Endodermal cell (in vitro differentiated cells): Measurements from ENCODE around the gene EXPH5. TPM values are rescaled to one million over a fixed set of nuclear protein-coding genes. Genes with fewer than 3 reads are reported as not detected.

Experiments used
- DNase-seq: peaks from one replicate; pipeline ENCODE4 v3.0.0-alpha.2; 2017
- H3K27ac ChIP-seq: 2 replicates; pipeline ENCODE4 v1.5.1; 2013; ENCODE audit warnings: mild to moderate bottlenecking, low read depth, low read length, moderate library complexity
- H3K27me3 ChIP-seq: 2 replicates; pipeline ENCODE4 v1.6.1; 2013; ENCODE audit warnings: mild to moderate bottlenecking, low read length, moderate library complexity; ENCODE audit not compliant: insufficient read depth, control insufficient read depth, poor library complexity, severe bottlenecking
- H3K36me3 ChIP-seq: 2 replicates; pipeline ENCODE4 v1.7.0; 2013; ENCODE audit warnings: mild to moderate bottlenecking, low read length, moderate library complexity; ENCODE audit not compliant: control insufficient read depth, insufficient read depth
- H3K4me1 ChIP-seq: one replicate; pipeline ENCODE4 v1.7.0; 2013; ENCODE audit warnings: low read length; ENCODE audit not compliant: control insufficient read depth, insufficient read depth
- H3K4me3 ChIP-seq: 2 replicates; pipeline ENCODE4 v1.5.1; 2013; ENCODE audit warnings: mild to moderate bottlenecking, low read length, moderate library complexity
- H3K9ac ChIP-seq: 2 replicates; pipeline ENCODE4 v1.6.1; 2013; ENCODE audit warnings: mild to moderate bottlenecking, low read length, moderate library complexity; ENCODE audit not compliant: poor library complexity, severe bottlenecking; ENCODE audit errors: extremely low read depth
- H3K9me3 ChIP-seq: 2 replicates; pipeline ENCODE4 v1.6.1; 2013; ENCODE audit warnings: mild to moderate bottlenecking, low read length, moderate library complexity; ENCODE audit not compliant: control insufficient read depth
- H3K27ac Mint-ChIP-seq: 2 replicates; pipeline ENCODE4 v1.8.0; 2020; ENCODE audit warnings: mixed read lengths
- H3K27me3 Mint-ChIP-seq: 2 replicates; pipeline ENCODE4 v1.8.0; 2021; ENCODE audit warnings: mild to moderate bottlenecking, mixed read lengths; ENCODE audit not compliant: insufficient read depth
- H3K36me3 Mint-ChIP-seq: 2 replicates; pipeline ENCODE4 v1.8.0; 2020; ENCODE audit warnings: low read depth, mixed read lengths
- H3K4me1 Mint-ChIP-seq: 2 replicates; pipeline ENCODE4 v1.8.0; 2020; ENCODE audit warnings: mixed read lengths
- H3K4me3 Mint-ChIP-seq: 2 replicates; pipeline ENCODE4 v1.8.0; 2020; ENCODE audit warnings: mild to moderate bottlenecking, moderate library complexity, mixed read lengths
- H3K9me3 Mint-ChIP-seq: 2 replicates; pipeline ENCODE4 v1.8.0; 2020; ENCODE audit warnings: mild to moderate bottlenecking, mixed read lengths
- WGBS, 2 experiments: methylation state at CpG; one replicate each; pipeline versions ENCODE4 v1.1.5 to v1.1.7; 2013; ENCODE audit warnings: missing lambda C conversion rate in 2 of 2, mixed read lengths in 1 of 2; ENCODE audit not compliant: insufficient coverage in 1 of 2, insufficient read length in 1 of 2; 5-methylcytosine and 5-hydroxymethylcytosine counted together
- total RNA-seq, 2 donors: library from RNA; stranded (reverse); fragmentation: NEBNext Ultra II Directional in 1 of 2; extraction: Animal tissue kit (Norgen Biotek cat#: 25700) in 1 of 2; gene quantifications; 2 replicates in 1 of 2; 3 replicates in 1 of 2; pipeline ENCODE4 v1.2.1, GENCODE V29; 2021
- TF ChIP-seq, protein P1 (sequence below): fragments of 200-600 bp; sonication (generic); conservative IDR thresholded peaks from 2 replicates; pipeline ENCODE4 v1.5.0; 2021; ENCODE audit warnings: antibody characterized with exemption, mild to moderate bottlenecking

Gene EXPH5
- total RNA-seq, 2 donors from 2014 or later = 4.8 to 6.4 TPM

DNA sequence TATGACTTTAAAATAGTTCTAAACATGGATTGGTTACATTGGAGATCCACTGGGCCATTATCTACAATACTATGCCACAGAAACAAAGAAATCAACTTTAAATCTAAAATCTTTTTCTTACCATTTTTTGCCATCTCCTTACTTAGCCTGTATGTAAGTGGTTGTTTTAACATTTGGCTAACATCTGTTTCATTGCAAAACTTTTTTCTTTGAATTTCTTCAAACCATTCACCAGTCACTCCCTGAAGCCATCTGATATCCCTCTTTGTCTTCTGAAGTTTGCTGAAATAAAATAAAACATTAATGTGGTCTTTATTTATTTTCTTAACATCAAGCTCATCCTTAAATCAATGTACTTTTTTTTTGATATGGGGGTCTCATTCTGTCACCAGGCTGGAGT, 52.0 kb downstream of the EXPH5 start:
- Mint-ChIP-seq H3K36me3 (no peaks in the 10 kb centered on the region), H3K4me3 (no peak overlapping the region), H3K27ac (no peak overlapping the region), H3K4me1 (peaks cover 20% of the 10 kb centered on the region), H3K27me3 (no peaks in the 10 kb centered on the region), H3K9me3 (no peaks in the 10 kb centered on the region)
- H3K4me1 ChIP-seq = no peaks in the 10 kb centered on the region
- H3K27me3 ChIP-seq = no peaks in the 10 kb centered on the region
- H3K27ac ChIP-seq = no peak overlapping the region
- DNase-seq = no peak
- TF ChIP-seq, protein P1, sequence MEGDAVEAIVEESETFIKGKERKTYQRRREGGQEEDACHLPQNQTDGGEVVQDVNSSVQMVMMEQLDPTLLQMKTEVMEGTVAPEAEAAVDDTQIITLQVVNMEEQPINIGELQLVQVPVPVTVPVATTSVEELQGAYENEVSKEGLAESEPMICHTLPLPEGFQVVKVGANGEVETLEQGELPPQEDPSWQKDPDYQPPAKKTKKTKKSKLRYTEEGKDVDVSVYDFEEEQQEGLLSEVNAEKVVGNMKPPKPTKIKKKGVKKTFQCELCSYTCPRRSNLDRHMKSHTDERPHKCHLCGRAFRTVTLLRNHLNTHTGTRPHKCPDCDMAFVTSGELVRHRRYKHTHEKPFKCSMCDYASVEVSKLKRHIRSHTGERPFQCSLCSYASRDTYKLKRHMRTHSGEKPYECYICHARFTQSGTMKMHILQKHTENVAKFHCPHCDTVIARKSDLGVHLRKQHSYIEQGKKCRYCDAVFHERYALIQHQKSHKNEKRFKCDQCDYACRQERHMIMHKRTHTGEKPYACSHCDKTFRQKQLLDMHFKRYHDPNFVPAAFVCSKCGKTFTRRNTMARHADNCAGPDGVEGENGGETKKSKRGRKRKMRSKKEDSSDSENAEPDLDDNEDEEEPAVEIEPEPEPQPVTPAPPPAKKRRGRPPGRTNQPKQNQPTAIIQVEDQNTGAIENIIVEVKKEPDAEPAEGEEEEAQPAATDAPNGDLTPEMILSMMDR = no peak
- H3K9ac ChIP-seq = no peak overlapping the region
- no peaks in the 10 kb centered on the region for H3K9me3 ChIP-seq
- no peak overlapping the region for H3K4me3 ChIP-seq
- peaks cover 12% of the 10 kb centered on the region for H3K36me3 ChIP-seq

DNA sequence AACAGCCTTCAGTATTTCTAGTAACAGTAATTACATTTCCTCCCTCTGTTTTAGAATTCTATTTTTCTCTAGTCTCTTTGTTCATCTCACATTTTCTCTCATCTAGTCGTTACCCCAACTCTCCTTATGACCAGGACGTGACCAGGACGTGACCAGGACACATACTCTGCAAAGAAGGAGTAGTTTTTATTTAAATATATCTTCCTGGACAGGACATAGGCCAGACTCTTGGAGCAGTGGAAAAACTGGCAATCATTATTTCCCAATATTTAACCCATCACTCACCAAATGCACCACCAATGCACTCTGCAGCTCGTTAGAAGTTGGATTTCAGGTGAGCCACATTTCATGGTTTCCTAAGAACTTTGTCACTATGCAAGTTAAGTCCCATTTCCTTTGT, 55.1 kb downstream of the EXPH5 start:
- H3K9me3 ChIP-seq = no peaks in the 10 kb centered on the region
- no peak overlapping the region for H3K27ac Mint-ChIP-seq
- H3K36me3 ChIP-seq = peaks cover 14% of the 10 kb centered on the region
- H3K4me3 ChIP-seq = no peak overlapping the region
- H3K27me3 Mint-ChIP-seq = no peaks in the 10 kb centered on the region
- H3K9ac ChIP-seq = no peak overlapping the region
- no peaks in the 10 kb centered on the region for H3K4me1 ChIP-seq
- 69 to 95% methylated on average over 2 to 3 of the region's 4 CpGs for WGBS, 2 experiments
- H3K4me3 Mint-ChIP-seq = no peak overlapping the region
- no peak overlapping the region for H3K27ac ChIP-seq
- no peaks in the 10 kb centered on the region for H3K36me3 Mint-ChIP-seq
- no peaks in the 10 kb centered on the region for H3K27me3 ChIP-seq
- TF ChIP-seq, protein P1 = no peak
- H3K4me1 Mint-ChIP-seq = peaks cover 15% of the 10 kb centered on the region
- no peaks in the 10 kb centered on the region for H3K9me3 Mint-ChIP-seq
- no peak for DNase-seq

- DNase-seq = no peak
- Histone ChIP-seq H3K9me3 (no peaks in the 10 kb centered on the region), H3K36me3 (peaks cover 14% of the 10 kb centered on the region), H3K9ac (no peak overlapping the region), H3K4me3 (no peak overlapping the region), H3K27me3 (no peaks in the 10 kb centered on the region), H3K4me1 (no peaks in the 10 kb centered on the region), H3K27ac (no peak overlapping the region)
- Mint-ChIP-seq H3K4me3 (no peak overlapping the region), H3K27ac (no peak overlapping the region), H3K9me3 (no peaks in the 10 kb centered on the region), H3K4me1 (peaks cover 13% of the 10 kb centered on the region), H3K27me3 (no peaks in the 10 kb centered on the region), H3K36me3 (no peaks in the 10 kb centered on the region)
- WGBS, 2 experiments = 88 to 91% methylated on average over 7 to 8 of the region's 8 CpGs
- TF ChIP-seq, protein P1 = no peak
Observed at GRCh38 chr11:108538022-108538424, 55.5 kb downstream of the EXPH5 start.
